ENCODE results near the gene MYRFL. TPM values are rescaled to one million over a fixed set of nuclear protein-coding genes. Genes with fewer than 3 reads are reported as not detected.

Gene MYRFL
- total RNA-seq, 1 donor from 2014 or later: 0.13 TPM

GRCh38 chr12:69810870-69811498 lies 14.0 kb upstream of the MYRFL start:
- no peak for DNase-seq (ENCODE audit: low read depth)
- H3K4me3 ChIP-seq (ENCODE audit: low read depth, low read length): no peak overlapping the region
- no peaks in the 10 kb centered on the region for H3K27me3 ChIP-seq (ENCODE audit: control insufficient read depth, insufficient read depth, low read length)
- no peak for TF ChIP-seq CTCF (IDR thresholded peaks at IDR 0.05; ENCODE audit: insufficient read depth, low read length, poor library complexity, severe bottlenecking)
- H3K36me3 ChIP-seq (ENCODE audit: control insufficient read depth, insufficient read depth, low read length): no peaks in the 10 kb centered on the region

- H3K27me3 ChIP-seq (ENCODE audit: control insufficient read depth, insufficient read depth, low read length): no peaks in the 10 kb centered on the region
- DNase-seq (ENCODE audit: low read depth): no peak
- TF ChIP-seq CTCF (IDR thresholded peaks at IDR 0.05; ENCODE audit: insufficient read depth, low read length, poor library complexity, severe bottlenecking): no peak
- no peaks in the 10 kb centered on the region for H3K36me3 ChIP-seq (ENCODE audit: control insufficient read depth, insufficient read depth, low read length)
- H3K4me3 ChIP-seq (ENCODE audit: low read depth, low read length): no peak overlapping the region
Measured at GRCh38 chr12:69816082-69816481, 8.9 kb upstream of the MYRFL start.

- TF ChIP-seq CTCF (IDR thresholded peaks at IDR 0.05; ENCODE audit: insufficient read depth, low read length, poor library complexity, severe bottlenecking): no peak
- DNase-seq (ENCODE audit: low read depth): no peak
- no peak overlapping the region for H3K4me3 ChIP-seq (ENCODE audit: low read depth, low read length)
- no peaks in the 10 kb centered on the region for H3K27me3 ChIP-seq (ENCODE audit: control insufficient read depth, insufficient read depth, low read length)
- no peaks in the 10 kb centered on the region for H3K36me3 ChIP-seq (ENCODE audit: control insufficient read depth, insufficient read depth, low read length)
Measured at GRCh38 chr12:69821032-69821455, 4.0 kb upstream of the MYRFL start.

GRCh38 chr12:69821456-69822159 lies 3.4 kb upstream of the MYRFL start:
- TF ChIP-seq CTCF (IDR thresholded peaks at IDR 0.05; ENCODE audit: insufficient read depth, low read length, poor library complexity, severe bottlenecking): no peak
- Histone ChIP-seq H3K4me3 (ENCODE audit: low read depth, low read length) (no peak overlapping the region), H3K27me3 (ENCODE audit: control insufficient read depth, insufficient read depth, low read length) (no peaks in the 10 kb centered on the region), H3K36me3 (ENCODE audit: control insufficient read depth, insufficient read depth, low read length) (no peaks in the 10 kb centered on the region)
- no peak for DNase-seq (ENCODE audit: low read depth)

GRCh38 chr12:69822201-69822860 lies 2.7 kb upstream of the MYRFL start:
- H3K4me3 ChIP-seq (ENCODE audit: low read depth, low read length): no peak overlapping the region
- H3K27me3 ChIP-seq (ENCODE audit: control insufficient read depth, insufficient read depth, low read length): no peaks in the 10 kb centered on the region
- no peaks in the 10 kb centered on the region for H3K36me3 ChIP-seq (ENCODE audit: control insufficient read depth, insufficient read depth, low read length)
- no peak for DNase-seq (ENCODE audit: low read depth)
- no peak for TF ChIP-seq CTCF (IDR thresholded peaks at IDR 0.05; ENCODE audit: insufficient read depth, low read length, poor library complexity, severe bottlenecking)

Measured in kidney epithelial cell (primary cell).